Activated naive CD8-positive, alpha-beta T cell treated with anti-CD3 and anti-CD28 coated beads for 36 hours (primary cell): ENCODE results near the gene FBXO39. TPM values are rescaled to one million over a fixed set of nuclear protein-coding genes. Genes with fewer than 3 reads are reported as not detected.
A peak's percentile ranks its signal among the peaks of the same experiment; 100 is the strongest.
"Not testable (repeated sequence)": the region's sequence is repeated elsewhere in the genome, so short reads cannot be mapped to it uniquely, and the experiment has no call there.

Source experiments
- DNase-seq: peaks from one replicate; pipeline ENCODE4 v3.0.0; 2021
- H3K27ac Mint-ChIP-seq: one replicate; pipeline ENCODE4 v1.8.0; 2022; ENCODE audit warnings: mild to moderate bottlenecking, moderate library complexity, mixed read lengths
- H3K27me3 Mint-ChIP-seq: one replicate; pipeline ENCODE4 v1.8.0; 2022; ENCODE audit warnings: mild to moderate bottlenecking, mixed read lengths
- H3K36me3 Mint-ChIP-seq: one replicate; pipeline ENCODE4 v1.8.0; 2021; ENCODE audit warnings: mild to moderate bottlenecking, mixed read lengths
- H3K4me1 Mint-ChIP-seq: one replicate; pipeline ENCODE4 v1.8.0; 2021; ENCODE audit warnings: mixed read lengths
- H3K4me3 Mint-ChIP-seq: one replicate; pipeline ENCODE4 v1.8.0; 2022; ENCODE audit warnings: mild to moderate bottlenecking, moderate library complexity, mixed read lengths
- H3K9me3 Mint-ChIP-seq: one replicate; pipeline ENCODE4 v1.8.0; 2022; ENCODE audit warnings: mixed read lengths
- total RNA-seq, 2 experiments: library from RNA; stranded (reverse); gene quantifications; one replicate each; pipeline ENCODE4 v1.2.3, GENCODE V29; 2021

The FBXO39 gene
- total RNA-seq, 2 experiments from 2014 or later = not detected

GRCh38 chr17:6774906-6775305 is 1.1 kb upstream of the FBXO39 start:
- not testable (repeated sequence) for H3K4me3 Mint-ChIP-seq, DNase-seq, H3K27ac Mint-ChIP-seq, H3K4me1 Mint-ChIP-seq
- H3K27me3 Mint-ChIP-seq = peaks cover 56% of the 10 kb centered on the region
- H3K9me3 Mint-ChIP-seq = peaks cover 29% of the 10 kb centered on the region
- peaks cover 57% of the 10 kb centered on the region for H3K36me3 Mint-ChIP-seq

- Mint-ChIP-seq H3K4me3 (no peak overlapping the region), H3K9me3 (peaks cover 22% of the 10 kb centered on the region), H3K36me3 (peaks cover 14% of the 10 kb centered on the region), H3K27me3 (peaks cover 93% of the 10 kb centered on the region), H3K27ac (no peak overlapping the region), H3K4me1 (peaks cover 4% of the 10 kb centered on the region)
- no peak for DNase-seq
Measured at GRCh38 chr17:6779411-6779810, 3.4 kb downstream of the FBXO39 start.

- DNase-seq = no peak
- peaks cover 17% of the 10 kb centered on the region for H3K9me3 Mint-ChIP-seq
- H3K4me1 Mint-ChIP-seq = peaks cover 4% of the 10 kb centered on the region
- no peak overlapping the region for H3K4me3 Mint-ChIP-seq
- H3K27ac Mint-ChIP-seq = no peak overlapping the region
- H3K36me3 Mint-ChIP-seq = peaks cover 10% of the 10 kb centered on the region
- peaks cover 90% of the 10 kb centered on the region for H3K27me3 Mint-ChIP-seq
Measured at GRCh38 chr17:6780001-6780400, 4.0 kb downstream of the FBXO39 start.

- peak; percentile 19 for DNase-seq
- Mint-ChIP-seq H3K4me1 (peaks cover 4% of the 10 kb centered on the region), H3K27me3 (peaks cover 87% of the 10 kb centered on the region), H3K36me3 (peaks cover 7% of the 10 kb centered on the region), H3K27ac (no peak overlapping the region), H3K9me3 (peaks cover 15% of the 10 kb centered on the region), H3K4me3 (no peak overlapping the region)
Measured at GRCh38 chr17:6780886-6781285, 4.9 kb downstream of the FBXO39 start.

GRCh38 chr17:6782244-6782643 is 6.2 kb downstream of the FBXO39 start:
- peaks cover 11% of the 10 kb centered on the region for H3K9me3 Mint-ChIP-seq
- DNase-seq = no peak
- peaks cover 4% of the 10 kb centered on the region for H3K4me1 Mint-ChIP-seq
- H3K36me3 Mint-ChIP-seq = peaks cover 3% of the 10 kb centered on the region
- peaks cover 89% of the 10 kb centered on the region for H3K27me3 Mint-ChIP-seq
- H3K4me3 Mint-ChIP-seq = no peak overlapping the region
- H3K27ac Mint-ChIP-seq = no peak overlapping the region

- Mint-ChIP-seq H3K27ac (no peak overlapping the region), H3K9me3 (peaks cover 11% of the 10 kb centered on the region), H3K4me1 (no peaks in the 10 kb centered on the region), H3K4me3 (no peak overlapping the region), H3K27me3 (peaks cover 78% of the 10 kb centered on the region), H3K36me3 (peaks cover 1% of the 10 kb centered on the region)
- DNase-seq = no peak
Measured at GRCh38 chr17:6786618-6787017, 10.6 kb downstream of the FBXO39 start.

- no peak for DNase-seq
- no peaks in the 10 kb centered on the region for H3K36me3 Mint-ChIP-seq
- peaks cover 75% of the 10 kb centered on the region for H3K27me3 Mint-ChIP-seq
- H3K27ac Mint-ChIP-seq = no peak overlapping the region
- H3K9me3 Mint-ChIP-seq = peaks cover 9% of the 10 kb centered on the region
- no peaks in the 10 kb centered on the region for H3K4me1 Mint-ChIP-seq
- H3K4me3 Mint-ChIP-seq = no peak overlapping the region
Measured at GRCh38 chr17:6787081-6787693, 11.2 kb downstream of the FBXO39 start.

- Mint-ChIP-seq H3K9me3 (no peaks in the 10 kb centered on the region), H3K4me1 (peaks cover 5% of the 10 kb centered on the region), H3K27me3 (peaks cover 73% of the 10 kb centered on the region), H3K4me3 (no peak overlapping the region), H3K36me3 (no peaks in the 10 kb centered on the region), H3K27ac (no peak overlapping the region)
- DNase-seq = no peak
Measured at GRCh38 chr17:6789146-6789545, 13.1 kb downstream of the FBXO39 start.

GRCh38 chr17:6793748-6794493 is 17.9 kb downstream of the FBXO39 start:
- H3K36me3 Mint-ChIP-seq = no peaks in the 10 kb centered on the region
- DNase-seq = no peak

GRCh38 chr17:6796017-6796886 is 20.2 kb downstream of the FBXO39 start:
- H3K36me3 Mint-ChIP-seq = no peaks in the 10 kb centered on the region
- no peaks in the 10 kb centered on the region for H3K9me3 Mint-ChIP-seq
- H3K4me1 Mint-ChIP-seq = peaks cover 5% of the 10 kb centered on the region
- H3K4me3 Mint-ChIP-seq = no peak overlapping the region
- DNase-seq = no peak
- peaks cover 17% of the 10 kb centered on the region for H3K27me3 Mint-ChIP-seq
- no peak overlapping the region for H3K27ac Mint-ChIP-seq

More at GRCh38 chr17:6793748-6794493, 17.9 kb downstream of the FBXO39 start:
- no peaks in the 10 kb centered on the region for H3K9me3 Mint-ChIP-seq
- H3K27ac Mint-ChIP-seq = no peak overlapping the region
- H3K27me3 Mint-ChIP-seq = peaks cover 31% of the 10 kb centered on the region
- H3K4me3 Mint-ChIP-seq = no peak overlapping the region
- H3K4me1 Mint-ChIP-seq = peaks cover 5% of the 10 kb centered on the region

GRCh38 chr17:6796887-6797490 is 21.0 kb downstream of the FBXO39 start:
- DNase-seq = no peak
- Mint-ChIP-seq H3K36me3 (no peaks in the 10 kb centered on the region), H3K4me1 (peaks cover 5% of the 10 kb centered on the region), H3K9me3 (no peaks in the 10 kb centered on the region), H3K27me3 (peaks cover 17% of the 10 kb centered on the region), H3K4me3 (no peak overlapping the region), H3K27ac (no peak overlapping the region)

- no peak for DNase-seq
Measured at GRCh38 chr17:6797718-6798351, 21.8 kb downstream of the FBXO39 start.

GRCh38 chr17:6799738-6800137 is 23.7 kb downstream of the FBXO39 start:
- Mint-ChIP-seq H3K4me1 (no peaks in the 10 kb centered on the region), H3K27ac (no peak overlapping the region), H3K36me3 (no peaks in the 10 kb centered on the region), H3K27me3 (no peaks in the 10 kb centered on the region), H3K4me3 (no peak overlapping the region), H3K9me3 (no peaks in the 10 kb centered on the region)
- no peak for DNase-seq

More at GRCh38 chr17:6797718-6798351, 21.8 kb downstream of the FBXO39 start:
- Mint-ChIP-seq H3K36me3 (no peaks in the 10 kb centered on the region), H3K27ac (no peak overlapping the region), H3K4me3 (no peak overlapping the region), H3K27me3 (peaks cover 8% of the 10 kb centered on the region), H3K4me1 (peaks cover 5% of the 10 kb centered on the region), H3K9me3 (no peaks in the 10 kb centered on the region)

- Mint-ChIP-seq H3K4me3 (no peak overlapping the region), H3K9me3 (no peaks in the 10 kb centered on the region), H3K36me3 (no peaks in the 10 kb centered on the region), H3K27ac (no peak overlapping the region), H3K27me3 (peaks cover 5% of the 10 kb centered on the region), H3K4me1 (no peaks in the 10 kb centered on the region)
- no peak for DNase-seq
Measured at GRCh38 chr17:6800422-6801027, 24.5 kb downstream of the FBXO39 start.
